Endothelial cell of umbilical vein (primary cell): ENCODE data around the gene KIF20B.

Experiments
- CTCF ChIP-seq, 2 donors: IDR thresholded peaks; 1 replicate in 1 of 2; 2 replicates in 1 of 2; pipeline ENCODE4 v1.5.1; 2011; ENCODE audit warnings: low read length in 2 of 2, mild to moderate bottlenecking in 2 of 2, moderate library complexity in 2 of 2, control low read depth in 1 of 2, inconsistent platforms in 1 of 2, low read depth in 1 of 2; ENCODE audit not compliant: insufficient read depth in 1 of 2; ENCODE audit errors: extremely low read depth in 1 of 2
- EZH2 ChIP-seq: IDR thresholded peaks from 2 replicates; pipeline ENCODE4 v1.6.1; 2012; ENCODE audit warnings: borderline replicate concordance, low read depth, mild to moderate bottlenecking, moderate library complexity, low read length, inconsistent platforms; ENCODE audit not compliant: severe bottlenecking
- GATA2 ChIP-seq: IDR thresholded peaks from 2 replicates; pipeline ENCODE4 v1.7.0; 2011; ENCODE audit warnings: low read depth, mild to moderate bottlenecking, moderate library complexity, mixed read lengths, low read length; ENCODE audit not compliant: insufficient read length, insufficient read depth
- JUN ChIP-seq: IDR thresholded peaks from 2 replicates; pipeline ENCODE4 v1.6.1; 2011; ENCODE audit warnings: borderline replicate concordance, low read depth; ENCODE audit not compliant: insufficient read length, insufficient read depth
- MAX ChIP-seq: IDR thresholded peaks from 2 replicates; pipeline ENCODE4 v1.6.1; 2011; ENCODE audit not compliant: insufficient read depth, insufficient read length
- MYC ChIP-seq: IDR thresholded peaks from one replicate; pipeline ENCODE4 v1.6.1; 2011; ENCODE audit warnings: mild to moderate bottlenecking, low read depth, low read length
- POLR2A ChIP-seq: IDR thresholded peaks from 2 replicates; pipeline ENCODE4 v1.6.1; 2012; ENCODE audit warnings: low read depth, mild to moderate bottlenecking, control low read depth, low read length
- POLR2AphosphoS5 ChIP-seq: IDR thresholded peaks from 2 replicates; pipeline ENCODE4 v1.6.1; 2012; ENCODE audit warnings: low read depth, mild to moderate bottlenecking, control low read depth, low read length, moderate library complexity; ENCODE audit not compliant: insufficient read depth

- no peak for TF ChIP-seq CTCF (IDR thresholded peaks at IDR 0.05; ENCODE audit: extremely low read depth in 1 of 2, insufficient read depth in 1 of 2, low read depth in 1 of 2, low read length in 2 of 2)
- no peak for TF ChIP-seq POLR2AphosphoS5
- no peak for TF ChIP-seq EZH2
- no peak for TF ChIP-seq GATA2
- TF ChIP-seq JUN = no peak
- no peak for TF ChIP-seq POLR2A
- no peak for TF ChIP-seq MYC
- no peak for TF ChIP-seq MAX
These were observed 8.2 kb upstream of the KIF20B start for GRCh38 chr10:89693176-89693575.
